Thyroid gland (tissue), 4 donors: ENCODE measurements around the gene UMODL1. TPM values are rescaled to one million over a fixed set of nuclear protein-coding genes. Genes with fewer than 3 reads are reported as not detected.
A peak's percentile ranks its signal among the peaks of the same experiment; 100 is the strongest.

ENCODE experiments used
- DNase-seq, 2 donors: peaks; one replicate each; pipeline ENCODE4 v3.0.0-alpha.2; 2019
- H3K27ac ChIP-seq, 3 donors: fragments of 200-600 bp; sonication (generic); 1 replicate in 2 of 3; 2 replicates in 1 of 3; pipeline ENCODE4 v1.5.1; 2016 to 2019; ENCODE audit warnings: mild to moderate bottlenecking in 1 of 3, moderate library complexity in 1 of 3
- H3K27me3 ChIP-seq: fragments of 200-600 bp; sonication (generic); one replicate; pipeline ENCODE4 v1.5.1; 2019
- H3K36me3 ChIP-seq, 2 donors: fragments of 200-600 bp; sonication (generic); one replicate each; pipeline ENCODE4 v1.5.1; 2016 to 2019
- H3K4me1 ChIP-seq, 2 donors: fragments of 200-600 bp; sonication (generic); one replicate each; pipeline ENCODE4 v1.5.1; 2017 to 2019
- H3K4me3 ChIP-seq, 3 donors: fragments of 200-600 bp; sonication (generic); replicated peaks in 1 of 3; 1 replicate in 2 of 3; 2 replicates in 1 of 3; pipeline ENCODE4 v1.5.1; 2016; ENCODE audit warnings: mild to moderate bottlenecking in 1 of 3
- H3K9me3 ChIP-seq: fragments of 200-600 bp; sonication (generic); one replicate; pipeline ENCODE4 v1.5.1; 2017
- CTCF ChIP-seq, 6 experiments: fragments of 200-600 bp in 3 of 6; fragments of 450-650 bp in 3 of 6; sonication (generic) in 3 of 6; IDR thresholded peaks; one replicate each; pipeline ENCODE4 v1.5.1; 2016 to 2019; ENCODE audit warnings: antibody characterized with exemption in 6 of 6, mild to moderate bottlenecking in 2 of 6, inconsistent platforms in 1 of 6, moderate library complexity in 1 of 6
- POLR2A ChIP-seq, 2 donors: fragments of 450-650 bp; IDR thresholded peaks; one replicate each; pipeline ENCODE4 v1.6.1; 2017; ENCODE audit warnings: antibody characterized with exemption in 2 of 2, mild to moderate bottlenecking in 2 of 2, moderate library complexity in 1 of 2
- WGBS, 2 donors: methylation state at CpG; one replicate each; pipeline ENCODE4 v1.1.5; 2017; 5-methylcytosine and 5-hydroxymethylcytosine counted together
- intact Hi-C: fragments of 100-400 bp; cut with DNase I; formaldehyde crosslinking; loops from one replicate; pipeline ENCODE4 v1.15.1; 2023
- total RNA-seq, 4 donors: library from RNA; depleted of rRNA; stranded (reverse); fragments of >200 nt; gene quantifications; one replicate each; pipeline ENCODE4 v1.2.3, GENCODE V29; 2016

The UMODL1 gene
- total RNA-seq, 4 donors from 2014 or later: not detected

GRCh38 chr21:42105476-42106315, 34.6 kb downstream of the UMODL1 start:
- no peak overlapping the region for H3K4me3 ChIP-seq
- TF ChIP-seq CTCF (IDR thresholded peaks at IDR 0.05) (no peak), POLR2A (IDR thresholded peaks at IDR 0.05) (no peak)
- H3K27me3 ChIP-seq: no peaks in the 10 kb centered on the region
- no peaks in the 10 kb centered on the region for H3K36me3 ChIP-seq
- peaks cover 0 to 6% of the 10 kb centered on the region in 2 donors for H3K4me1 ChIP-seq
- no peaks in the 10 kb centered on the region for H3K9me3 ChIP-seq
- 72 to 81% methylated on average over 22 of the region's 26 CpGs for WGBS, 2 donors
- no peak overlapping the region for H3K27ac ChIP-seq
- intact Hi-C loops: no loop called here
- no peak for DNase-seq

- Histone ChIP-seq H3K4me1 (peaks cover 0 to 6% of the 10 kb centered on the region in 2 donors), H3K36me3 (no peaks in the 10 kb centered on the region), H3K27me3 (no peaks in the 10 kb centered on the region), H3K4me3 (no peak overlapping the region), H3K9me3 (no peaks in the 10 kb centered on the region), H3K27ac (no peak overlapping the region)
- TF ChIP-seq CTCF (IDR thresholded peaks at IDR 0.05) (no peak), POLR2A (IDR thresholded peaks at IDR 0.05) (no peak)
- WGBS, 2 donors: 73 to 76% methylated on average over 14 to 20 of the region's 20 CpGs
- DNase-seq: no peak
- intact Hi-C loops: no loop called here
Measured at GRCh38 chr21:42106425-42106824, 35.3 kb downstream of the UMODL1 start.

GRCh38 chr21:42107177-42107880, 36.2 kb downstream of the UMODL1 start:
- no peak for DNase-seq
- Histone ChIP-seq H3K27ac (peak overlapping the region in 1 of 3 donors; percentile 1), H3K4me1 (peaks cover 0 to 6% of the 10 kb centered on the region in 2 donors), H3K27me3 (no peaks in the 10 kb centered on the region), H3K4me3 (no peak overlapping the region), H3K9me3 (no peaks in the 10 kb centered on the region), H3K36me3 (no peaks in the 10 kb centered on the region)
- TF ChIP-seq CTCF (IDR thresholded peaks at IDR 0.05) (no peak), POLR2A (IDR thresholded peaks at IDR 0.05) (no peak)
- WGBS, 2 donors: 81 to 90% methylated on average over 17 to 18 of the region's 18 CpGs
- intact Hi-C loops: no loop called here

- intact Hi-C loops: no loop called here
- TF ChIP-seq CTCF (IDR thresholded peaks at IDR 0.05) (peak in 5 of 6 experiments; percentile 36 to 90 (median 67)), POLR2A (IDR thresholded peaks at IDR 0.05) (no peak)
- 37 to 56% methylated on average over 4 to 13 of the region's 18 CpGs for WGBS, 2 donors
- no peaks in the 10 kb centered on the region for H3K36me3 ChIP-seq
- H3K4me1 ChIP-seq: peaks cover 0 to 6% of the 10 kb centered on the region in 2 donors
- no peaks in the 10 kb centered on the region for H3K27me3 ChIP-seq
- H3K9me3 ChIP-seq: no peaks in the 10 kb centered on the region
- DNase-seq: peak; percentile 64 to 71
- H3K27ac ChIP-seq: peak overlapping the region in 1 of 3 donors; percentile 1
- H3K4me3 ChIP-seq: no peak overlapping the region
Measured at GRCh38 chr21:42107881-42108553, 36.9 kb downstream of the UMODL1 start.
